Non-pigmented ciliary epithelial cell (primary cell): ENCODE results near the gene BSN.

Experiments
- DNase-seq: peaks from one replicate; pipeline ENCODE4 v3.0.0-alpha.2; 2010; ENCODE audit warnings: low read depth

Gene BSN

GRCh38 chr3:49601358-49602048 lies 47.2 kb downstream of the BSN start:
- DNase-seq: no peak

- no peak for DNase-seq
These were observed 47.8 kb downstream of the BSN start for GRCh38 chr3:49602049-49602554.

- DNase-seq: no peak
These were observed 48.7 kb downstream of the BSN start for GRCh38 chr3:49602877-49603411.

- no peak for DNase-seq
These were observed 52.1 kb downstream of the BSN start for GRCh38 chr3:49606427-49606826.

GRCh38 chr3:49607105-49607591 lies 52.9 kb downstream of the BSN start:
- no peak for DNase-seq

GRCh38 chr3:49607796-49608195 lies 53.5 kb downstream of the BSN start:
- no peak for DNase-seq

GRCh38 chr3:49609314-49609713 lies 55.0 kb downstream of the BSN start:
- no peak for DNase-seq

GRCh38 chr3:49609815-49610214 lies 55.5 kb downstream of the BSN start:
- DNase-seq: no peak

GRCh38 chr3:49610666-49611280 lies 56.5 kb downstream of the BSN start:
- DNase-seq: no peak

- no peak for DNase-seq
These were observed 57.0 kb downstream of the BSN start for GRCh38 chr3:49611291-49611690.

- no peak for DNase-seq
These were observed 57.4 kb downstream of the BSN start for GRCh38 chr3:49611719-49612118.

GRCh38 chr3:49614936-49615335 lies 60.7 kb downstream of the BSN start:
- DNase-seq: no peak

- no peak for DNase-seq
These were observed 61.8 kb downstream of the BSN start for GRCh38 chr3:49616061-49616460.

GRCh38 chr3:49616491-49616941 lies 62.2 kb downstream of the BSN start:
- DNase-seq: no peak

- no peak for DNase-seq
These were observed 63.2 kb downstream of the BSN start for GRCh38 chr3:49617390-49618013.

- no peak for DNase-seq
These were observed 64.1 kb downstream of the BSN start for GRCh38 chr3:49618412-49618811.

- no peak for DNase-seq
These were observed 65.4 kb downstream of the BSN start for GRCh38 chr3:49619649-49620048.

GRCh38 chr3:49620728-49621127 lies 66.5 kb downstream of the BSN start:
- DNase-seq: no peak

GRCh38 chr3:49623071-49623470 lies 68.8 kb downstream of the BSN start:
- no peak for DNase-seq

GRCh38 chr3:49625071-49625470 lies 70.8 kb downstream of the BSN start:
- DNase-seq: no peak

- no peak for DNase-seq
These were observed 71.9 kb downstream of the BSN start for GRCh38 chr3:49626101-49626581.

GRCh38 chr3:49626796-49627195 lies 72.5 kb downstream of the BSN start:
- DNase-seq: no peak

GRCh38 chr3:49627634-49628033 lies 73.4 kb downstream of the BSN start:
- no peak for DNase-seq
